ENCODE measurements around the gene APOA1.

Gene APOA1

GRCh38 chr11:116857316-116857715 is 19.9 kb upstream of the APOA1 start:
- no peak for TF ChIP-seq CTCF (IDR thresholded peaks at IDR 0.05)

DNA sequence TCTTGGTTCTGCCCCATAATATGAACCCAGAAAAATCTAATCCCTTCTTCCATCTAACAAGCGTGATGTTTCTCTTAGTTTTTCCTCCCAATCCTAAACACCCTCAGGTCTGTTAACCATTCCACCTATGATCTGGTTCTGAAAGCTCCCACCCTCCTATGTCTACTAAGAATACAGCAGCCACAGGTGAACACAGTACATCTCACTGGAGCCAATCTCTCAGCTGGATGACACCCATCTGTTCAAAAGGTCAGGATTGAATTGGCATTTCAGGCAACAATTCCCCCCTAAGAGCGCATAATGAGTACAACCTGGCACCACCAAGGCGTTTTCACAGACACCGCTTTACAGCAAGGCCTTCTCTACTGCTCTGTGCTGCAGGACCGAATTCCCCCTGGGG is 19.0 kb upstream of the APOA1 start:
- no peak for TF ChIP-seq CTCF (IDR thresholded peaks at IDR 0.05)

GRCh38 chr11:116855413-116855812 is 18.0 kb upstream of the APOA1 start:
- TF ChIP-seq CTCF (IDR thresholded peaks at IDR 0.05), result no peak

- TF ChIP-seq CTCF (IDR thresholded peaks at IDR 0.05), result no peak
Observed at GRCh38 chr11:116853461-116854073, 16.1 kb upstream of the APOA1 start.

DNA sequence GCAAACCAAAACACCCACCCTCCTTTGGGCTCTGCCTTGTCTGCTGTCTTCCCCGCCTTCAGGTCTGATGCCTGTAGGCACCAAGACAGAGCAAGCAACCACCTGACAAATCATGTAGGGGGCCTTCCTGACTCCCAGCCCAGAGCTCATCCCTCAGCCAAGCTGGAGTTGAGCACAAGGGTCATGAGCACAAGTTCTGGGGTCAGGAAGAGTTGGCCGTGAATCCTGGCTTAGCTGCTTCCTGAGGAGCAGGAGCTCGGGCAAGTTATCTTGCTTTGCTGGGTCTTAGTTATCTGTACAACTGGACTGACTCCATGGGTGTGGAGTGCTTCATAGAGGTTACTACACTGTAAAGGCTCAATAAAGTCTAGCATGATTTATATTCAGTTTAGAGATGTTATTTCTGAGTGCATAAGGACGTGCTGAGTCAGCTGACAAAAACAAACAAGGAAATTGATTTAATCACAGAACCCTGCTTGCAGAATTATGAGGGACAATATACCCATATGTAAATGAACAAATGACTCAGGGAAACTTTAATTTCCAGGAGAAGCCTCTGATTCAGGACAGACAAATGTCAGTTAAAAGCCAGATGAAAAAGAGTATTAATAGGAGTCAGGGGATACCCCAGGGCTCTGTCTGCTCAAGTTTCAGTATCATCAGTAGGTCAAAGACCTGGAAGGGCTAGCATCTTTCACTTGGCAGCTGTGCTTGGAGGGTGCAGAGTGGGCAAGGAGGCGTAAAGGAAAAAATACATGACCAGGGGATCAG is 15.0 kb upstream of the APOA1 start:
- no peak for TF ChIP-seq CTCF (IDR thresholded peaks at IDR 0.05)

DNA sequence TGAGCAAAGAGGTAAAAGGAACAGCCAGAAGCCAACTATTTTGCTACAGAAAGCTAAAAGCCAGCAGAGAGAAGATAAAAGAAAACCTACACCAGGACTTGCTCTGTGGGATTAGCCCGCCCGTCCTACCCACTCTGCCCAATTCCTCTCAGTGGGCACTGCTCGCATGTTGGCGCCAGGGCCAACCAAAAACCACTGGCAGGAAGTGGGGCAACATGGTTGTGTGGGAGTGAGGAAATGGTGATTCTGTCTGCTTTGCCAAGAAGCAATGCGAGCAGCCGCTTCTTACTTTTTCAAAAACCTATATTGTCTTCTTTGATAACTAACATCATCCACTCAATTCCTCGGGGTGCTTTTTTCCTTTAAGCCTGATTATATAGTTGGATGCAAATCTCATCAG is 14.2 kb upstream of the APOA1 start:
- no peak for TF ChIP-seq CTCF (IDR thresholded peaks at IDR 0.05)

DNA sequence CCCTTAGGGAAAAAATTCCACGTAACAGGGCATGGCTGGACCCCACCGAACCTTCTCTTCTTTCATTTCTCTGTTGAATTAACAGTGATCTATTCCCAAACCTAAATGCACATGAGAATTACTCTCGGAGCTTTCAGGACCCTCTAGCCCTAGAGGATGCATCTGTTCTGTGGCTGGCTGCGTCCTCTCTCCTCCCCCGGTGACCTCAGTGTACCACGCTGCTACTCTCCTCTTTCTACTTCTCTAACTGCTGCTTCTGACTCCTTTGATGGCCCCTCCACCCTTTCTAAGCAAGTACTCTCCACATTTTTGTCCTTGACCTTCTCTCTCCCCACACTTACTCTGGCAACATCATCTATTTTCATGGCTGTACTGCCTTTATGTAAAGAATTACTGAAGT is 12.1 kb upstream of the APOA1 start:
- TF ChIP-seq CTCF (IDR thresholded peaks at IDR 0.05), result no peak

Data from LNCAP (cell line).